A549 (cell line): ENCODE data around the gene POLR2F. TPM values are rescaled to one million over a fixed set of nuclear protein-coding genes. Genes with fewer than 3 reads are reported as not detected.

Experiments
- ATAC-seq, 2 experiments: fragments of 200-7000 bp in 1 of 2; fragments of >200 bp in 1 of 2; cut with Nextera tagmentation in 1 of 2; cut with Tn5 transposase in 1 of 2; 3 replicates each; pipeline versions ENCODE4 v1.8.0 to v1.9.1; 2018 to 2020; ENCODE audit warnings: mild to moderate bottlenecking in 1 of 2, moderate library complexity in 1 of 2
- CTCF ChIA-PET: fragments of 300-600 bp; sonication (Branson Sonifier 250); formaldehyde crosslinking; extraction: SDS; loops from one replicate; lab custom pipeline; 2021; ENCODE audit warnings: antibody characterized with exemption, inconsistent platforms; lab: Yijun Ruan, JAX
- POLR2A ChIA-PET: fragments of 350-600 bp; formaldehyde crosslinking; extraction: SDS; loops from one replicate; lab custom pipeline; 2021; ENCODE audit warnings: antibody characterized with exemption, inconsistent platforms; lab: Yijun Ruan, JAX
- DNase-seq, 2 experiments: peaks; one replicate each; pipeline versions ENCODE4 v3.0.0 to v3.0.0-alpha.2; 2011 to 2016; ENCODE audit warnings: low read depth in 1 of 2, low spot score in 1 of 2
- FAIRE-seq: peaks from 2 replicates; lab custom pipeline; 2011; peaks lifted over from hg19 to GRCh38; lab: Jason Lieb, UNC
- H3K27ac ChIP-seq, 2 experiments: fragments of >200 bp; sonication (Bioruptor Twin); formaldehyde crosslinking; 3 replicates each; pipeline ENCODE4 v1.5.1; 2016 to 2017
- H3K4me1 ChIP-seq: fragments of >200 bp; sonication (Bioruptor Twin); formaldehyde crosslinking; 3 replicates; pipeline ENCODE4 v1.6.1; 2016
- H3K4me2 ChIP-seq: fragments of >200 bp; sonication (Bioruptor Twin); formaldehyde crosslinking; 3 replicates; pipeline ENCODE4 v1.6.1; 2016
- H3K4me3 ChIP-seq: fragments of >200 bp; sonication (Bioruptor Twin); formaldehyde crosslinking; 3 replicates; pipeline ENCODE4 v1.5.1; 2016
- H3K9me3 ChIP-seq: fragments of >200 bp; sonication (Bioruptor Twin); formaldehyde crosslinking; 3 replicates; pipeline ENCODE4 v1.6.1; 2016
- BCL3 ChIP-seq: fragments of >200 bp; sonication (Bioruptor Twin); formaldehyde crosslinking; IDR thresholded peaks from 3 replicates; pipeline ENCODE4 v1.6.1; 2016
- CEBPB ChIP-seq, 2 experiments: fragments of >200 bp in 1 of 2; sonication (Bioruptor Twin) in 1 of 2; formaldehyde crosslinking in 1 of 2; IDR thresholded peaks; 2 replicates each; pipeline ENCODE4 v1.6.1; 2012 to 2016
- CHD4 ChIP-seq: fragments of 200-600 bp; sonication (generic); IDR thresholded peaks from 2 replicates; pipeline ENCODE4 v1.6.1; 2016; ENCODE audit warnings: antibody characterized with exemption, mild to moderate bottlenecking, borderline replicate concordance
- E2F6 ChIP-seq: IDR thresholded peaks from 2 replicates; pipeline ENCODE4 v1.6.1; 2012; ENCODE audit warnings: low read depth, borderline replicate concordance
- EHMT2 ChIP-seq: fragments of 200-600 bp; sonication (generic); IDR thresholded peaks from 2 replicates; pipeline ENCODE4 v1.6.1; 2016; ENCODE audit warnings: antibody characterized with exemption, low read depth, mild to moderate bottlenecking, moderate library complexity
- EP300 ChIP-seq, 2 experiments: fragments of >200 bp; sonication (Bioruptor Twin); formaldehyde crosslinking; IDR thresholded peaks; 2 replicates in 1 of 2; 3 replicates in 1 of 2; pipeline ENCODE4 v1.6.1; 2016 to 2017
- ESRRA ChIP-seq: fragments of 150-350 bp; IDR thresholded peaks from 2 replicates; pipeline ENCODE4 v1.6.1; 2014; ENCODE audit warnings: mild to moderate bottlenecking, low read length, borderline replicate concordance
- FOSB ChIP-seq: fragments of 250-450 bp; sonication (Bioruptor Pico); IDR thresholded peaks from 2 replicates; pipeline ENCODE4 v1.5.0; 2020; ENCODE audit warnings: mild to moderate bottlenecking, moderate library complexity
- HEYL ChIP-seq: fragments of 250-450 bp; sonication (Bioruptor Pico); IDR thresholded peaks from 2 replicates; pipeline ENCODE4 v1.8.0; 2021; ENCODE audit warnings: mild to moderate bottlenecking, moderate library complexity
- JUN ChIP-seq, 2 experiments: fragments of >200 bp; sonication (Bioruptor Twin); formaldehyde crosslinking; IDR thresholded peaks; 2 replicates in 1 of 2; 3 replicates in 1 of 2; pipeline ENCODE4 v1.6.1; 2016 to 2017
- KDM1A ChIP-seq: fragments of 200-600 bp; sonication (generic); IDR thresholded peaks from 2 replicates; pipeline ENCODE4 v1.6.1; 2016; ENCODE audit warnings: low read depth, mild to moderate bottlenecking
- MAFK ChIP-seq: fragments of 450-650 bp; IDR thresholded peaks from 2 replicates; pipeline ENCODE4 v1.6.1; 2014; ENCODE audit not compliant: partially characterized antibody
- MYC ChIP-seq: IDR thresholded peaks from 2 replicates; pipeline ENCODE4 v1.6.1; 2012; ENCODE audit warnings: mild to moderate bottlenecking, inconsistent platforms, low read length, improper control_type of control experiment, borderline replicate concordance
- NFE2L2 ChIP-seq: fragments of 150-350 bp; conservative IDR thresholded peaks from 2 replicates; pipeline ENCODE4 v1.6.1; 2014; ENCODE audit warnings: low read length
- PHF8 ChIP-seq: fragments of 200-600 bp; sonication (generic); IDR thresholded peaks from 2 replicates; pipeline ENCODE4 v1.6.1; 2016; ENCODE audit warnings: low read depth, mild to moderate bottlenecking, antibody characterized with exemption, moderate library complexity, borderline replicate concordance
- POLR2A ChIP-seq: IDR thresholded peaks from 2 replicates; pipeline ENCODE4 v1.6.1; 2012; ENCODE audit warnings: mild to moderate bottlenecking, low read length
- POLR2AphosphoS2 ChIP-seq: conservative IDR thresholded peaks from 2 replicates; pipeline ENCODE4 v1.6.1; 2012; ENCODE audit warnings: low read length, improper control_type of control experiment, inconsistent platforms
- RARB ChIP-seq: fragments of 250-450 bp; sonication (Bioruptor Pico); IDR thresholded peaks from 2 replicates; pipeline ENCODE4 v1.8.0; 2021; ENCODE audit warnings: mild to moderate bottlenecking, moderate library complexity
- RFX5 ChIP-seq: fragments of 450-650 bp; IDR thresholded peaks from 2 replicates; pipeline ENCODE4 v1.7.1; 2014; ENCODE audit warnings: antibody characterized with exemption, mild to moderate bottlenecking, moderate library complexity
- SMC3 ChIP-seq: fragments of >200 bp; sonication (Bioruptor Twin); formaldehyde crosslinking; IDR thresholded peaks from 3 replicates; pipeline ENCODE4 v1.6.1; 2018; ENCODE audit warnings: inconsistent platforms
- SREBF2 ChIP-seq: fragments of 450-650 bp; IDR thresholded peaks from 2 replicates; pipeline ENCODE4 v1.6.1; 2014; ENCODE audit warnings: mild to moderate bottlenecking, moderate library complexity
- TP53 ChIP-seq: fragments of 250-450 bp; sonication (Bioruptor Pico); IDR thresholded peaks from 2 replicates; pipeline ENCODE4 v1.5.0; 2021; ENCODE audit warnings: mild to moderate bottlenecking, moderate library complexity
- USF2 ChIP-seq: fragments of 450-650 bp; IDR thresholded peaks from 2 replicates; pipeline ENCODE4 v1.6.1; 2014; ENCODE audit warnings: antibody characterized with exemption
- WGBS: methylation state at CpG from one replicate; pipeline ENCODE4 v1.1.6; 2017; ENCODE audit errors: missing lambda C conversion rate; 5-methylcytosine and 5-hydroxymethylcytosine counted together
- polyA plus RNA-seq, 4 experiments: library from polyadenylated mRNA; depleted of rRNA in 3 of 4; stranded (reverse); fragments of >200 nt; fragmentation: RNase III in 1 of 4; extraction: RNeasy Plus Mini Kit Qiagen cat#74134 plus additional on column Dnase treatment in 1 of 4; gene quantifications; 2 replicates in 3 of 4; 3 replicates in 1 of 4; pipeline ENCODE4 v1.2.3, GENCODE V29; 2011 to 2017
- TF ChIP-seq, protein P1 (sequence below): IDR thresholded peaks from 2 replicates; pipeline ENCODE4 v1.6.1; 2012

POLR2F gene
- polyA plus RNA-seq, 2 of the 4 experiments (the other 2 are of a cell fraction), result 90.0 to 183 TPM

- no peak for TF ChIP-seq SREBF2
- POLR2A ChIA-PET, result no interaction called here
- no peak for ATAC-seq
- H3K4me2 ChIP-seq, result no peak overlapping the region
- H3K9me3 ChIP-seq, result no peaks in the 10 kb centered on the region
- no peak for FAIRE-seq
- H3K27ac ChIP-seq, result no peak overlapping the region
- CTCF ChIA-PET, result interaction anchor here (0.8 kb wide), 1 partner anchor 18 kb away, joined by 3 read pairs; no protein-coding TSS in a partner anchor
- no peak overlapping the region for H3K4me3 ChIP-seq
- H3K4me1 ChIP-seq, result peaks cover 7% of the 10 kb centered on the region; the same call in 2 of the 3 replicates
- WGBS, result 93% methylated on average over 18 of the region's 18 CpGs
- no peak for DNase-seq
Measured at GRCh38 chr22:37959231-37959825, 5.8 kb downstream of the POLR2F start.

GRCh38 chr22:37961062-37961461 lies 7.6 kb downstream of the POLR2F start:
- Histone ChIP-seq H3K4me3 (no peak overlapping the region), H3K9me3 (no peaks in the 10 kb centered on the region), H3K4me1 (no peaks in the 10 kb centered on the region), H3K4me2 (no peak overlapping the region), H3K27ac (no peak overlapping the region)
- TF ChIP-seq POLR2AphosphoS2, result no peak
- TF ChIP-seq JUN (IDR thresholded peaks at IDR 0.05), result no peak
- no peak for TF ChIP-seq PHF8
- TF ChIP-seq CEBPB (IDR thresholded peaks at IDR 0.05), result no peak
- no peak for TF ChIP-seq RFX5
- TF ChIP-seq, protein P1, sequence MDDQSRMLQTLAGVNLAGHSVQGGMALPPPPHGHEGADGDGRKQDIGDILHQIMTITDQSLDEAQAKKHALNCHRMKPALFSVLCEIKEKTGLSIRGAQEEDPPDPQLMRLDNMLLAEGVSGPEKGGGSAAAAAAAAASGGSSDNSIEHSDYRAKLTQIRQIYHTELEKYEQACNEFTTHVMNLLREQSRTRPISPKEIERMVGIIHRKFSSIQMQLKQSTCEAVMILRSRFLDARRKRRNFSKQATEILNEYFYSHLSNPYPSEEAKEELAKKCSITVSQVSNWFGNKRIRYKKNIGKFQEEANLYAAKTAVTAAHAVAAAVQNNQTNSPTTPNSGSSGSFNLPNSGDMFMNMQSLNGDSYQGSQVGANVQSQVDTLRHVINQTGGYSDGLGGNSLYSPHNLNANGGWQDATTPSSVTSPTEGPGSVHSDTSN, result no peak
- no peak for TF ChIP-seq EHMT2
- no peak for TF ChIP-seq NFE2L2
- TF ChIP-seq CHD4, result no peak
- TF ChIP-seq RARB (CRISPR knock-in tag), result no peak
- TF ChIP-seq MAFK, result no peak
- no peak for TF ChIP-seq POLR2A
- no peak for TF ChIP-seq KDM1A
- no peak for TF ChIP-seq EP300 (IDR thresholded peaks at IDR 0.05)
- no peak for TF ChIP-seq USF2
- TF ChIP-seq BCL3, result no peak
- WGBS, result 98% methylated on average over 4 of the region's 4 CpGs
- no peak for DNase-seq
- ATAC-seq, result no peak
- CTCF ChIA-PET, result no interaction called here
- POLR2A ChIA-PET, result no interaction called here
- no peak for FAIRE-seq

GRCh38 chr22:37965940-37966664 lies 12.6 kb downstream of the POLR2F start:
- Histone ChIP-seq H3K27ac (no peak overlapping the region), H3K4me3 (no peak overlapping the region), H3K4me1 (no peaks in the 10 kb centered on the region), H3K9me3 (no peaks in the 10 kb centered on the region), H3K4me2 (no peak overlapping the region)
- DNase-seq (no peak), ATAC-seq (no peak), FAIRE-seq (no peak)
- CTCF ChIA-PET, result interaction anchor here (0.7 to 6.6 kb wide), 24 partner anchors 9 to 159 kb away, joined by 3 to 65 read pairs (median 4); partner anchors contain the start of genes C22orf23, GCAT, MICALL1 and POLR2F
- 78% methylated on average over 9 of the region's 9 CpGs for WGBS
- POLR2A ChIA-PET, result no interaction called here
- TF ChIP-seq TP53 (CRISPR knock-in tag), result no peak
- TF ChIP-seq EP300 (IDR thresholded peaks at IDR 0.05), result no peak
- no peak for TF ChIP-seq USF2
- no peak for TF ChIP-seq MYC
- no peak for TF ChIP-seq SMC3
- TF ChIP-seq ESRRA, result no peak
- TF ChIP-seq FOSB (CRISPR knock-in tag), result no peak
- TF ChIP-seq HEYL, result no peak
- no peak for TF ChIP-seq SREBF2
- no peak for TF ChIP-seq E2F6
